Measurements from ENCODE around the gene STRIP1.

Gene STRIP1

GRCh38 chr1:110034451-110035235 is at the start of gene STRIP1:
STRIP1 (plus strand) TSS chr1:110034624; CDS start chr1:110034638, 14 bp downstream.
- peak; percentile 98 to 99 for DNase-seq (ENCODE audit: low read depth in 2 of 2)
- TF ChIP-seq CTCF (IDR thresholded peaks at IDR 0.05; ENCODE audit: low read depth, low read length): no peak
- peak within 1 kb of the TSS; percentile 80 to 82 for H3K4me3 ChIP-seq (replicated peaks in 1 of 2; ENCODE audit: low read depth in 2 of 2, low read length in 2 of 2)

GRCh38 chr1:109985247-109986053 is 49.0 kb upstream of the STRIP1 start:
- TF ChIP-seq CTCF (IDR thresholded peaks at IDR 0.05; ENCODE audit: low read depth, low read length): no peak
- peak overlapping the region; percentile 77 to 83 for H3K4me3 ChIP-seq (replicated peaks in 1 of 2; ENCODE audit: low read depth in 2 of 2, low read length in 2 of 2)
- no peak for DNase-seq (ENCODE audit: low read depth in 2 of 2)

GRCh38 chr1:109986054-109986444 is 48.4 kb upstream of the STRIP1 start:
- H3K4me3 ChIP-seq (replicated peaks in 1 of 2; ENCODE audit: low read depth in 2 of 2, low read length in 2 of 2): peak overlapping the region; percentile 77 to 83
- no peak for TF ChIP-seq CTCF (IDR thresholded peaks at IDR 0.05; ENCODE audit: low read depth, low read length)
- no peak for DNase-seq (ENCODE audit: low read depth in 2 of 2)

GRCh38 chr1:109988349-109988914 is 46.0 kb upstream of the STRIP1 start:
- H3K4me3 ChIP-seq (replicated peaks in 1 of 2; ENCODE audit: low read depth in 2 of 2, low read length in 2 of 2): no peak overlapping the region
- no peak for TF ChIP-seq CTCF (IDR thresholded peaks at IDR 0.05; ENCODE audit: low read depth, low read length)
- DNase-seq (ENCODE audit: low read depth in 2 of 2): no peak

GRCh38 chr1:109989506-109990301 is 44.7 kb upstream of the STRIP1 start:
- H3K4me3 ChIP-seq (replicated peaks in 1 of 2; ENCODE audit: low read depth in 2 of 2, low read length in 2 of 2): no peak overlapping the region
- no peak for DNase-seq (ENCODE audit: low read depth in 2 of 2)
- no peak for TF ChIP-seq CTCF (IDR thresholded peaks at IDR 0.05; ENCODE audit: low read depth, low read length)

- no peak for TF ChIP-seq CTCF (IDR thresholded peaks at IDR 0.05; ENCODE audit: low read depth, low read length)
- no peak for DNase-seq (ENCODE audit: low read depth in 2 of 2)
- H3K4me3 ChIP-seq (replicated peaks in 1 of 2; ENCODE audit: low read depth in 2 of 2, low read length in 2 of 2): no peak overlapping the region
These were observed 44.1 kb upstream of the STRIP1 start for GRCh38 chr1:109990302-109990653.

Data from cardiac fibroblast (primary cell).